SU-DHL-6 (cell line): ENCODE data around the gene ZNF622.

Experiments
- H2AFZ ChIP-seq: fragments of 200-600 bp; sonication (generic); 2 replicates; pipeline ENCODE4 v1.6.1; 2014; ENCODE audit warnings: low read depth, mild to moderate bottlenecking, moderate library complexity, mixed read lengths, antibody characterized with exemption, low read length; ENCODE audit not compliant: severe bottlenecking
- H3F3A ChIP-seq: fragments of 200-600 bp; shearing (Covaris generic); 2 replicates; pipeline ENCODE4 v1.6.0; 2016; ENCODE audit warnings: antibody characterized with exemption, mild to moderate bottlenecking; ENCODE audit not compliant: insufficient read depth
- H3K27ac ChIP-seq: fragments of 200-600 bp; sonication (generic); 2 replicates; pipeline ENCODE4 v1.5.1; 2016; ENCODE audit warnings: low read depth, mild to moderate bottlenecking, low read length, moderate library complexity, mixed read lengths
- H3K27me3 ChIP-seq: fragments of 200-600 bp; sonication (generic), shearing (Covaris generic); 2 replicates; pipeline ENCODE4 v1.6.0; 2014; ENCODE audit warnings: mild to moderate bottlenecking, low read length
- H3K36me3 ChIP-seq: fragments of 200-600 bp; sonication (generic); 2 replicates; pipeline ENCODE4 v1.6.1; 2014; ENCODE audit warnings: mild to moderate bottlenecking, low read length, mixed read lengths
- H3K4me2 ChIP-seq: fragments of 300-600, 200-600 bp; shearing (Covaris generic), sonication (generic); 2 replicates; pipeline ENCODE4 v1.6.0; 2014; ENCODE audit warnings: low read length, low read depth, mild to moderate bottlenecking; ENCODE audit not compliant: poor library complexity, severe bottlenecking
- H3K4me3 ChIP-seq: fragments of 200-600 bp; sonication (generic); 2 replicates; pipeline ENCODE4 v1.5.1; 2014; ENCODE audit warnings: antibody characterized with exemption, low read length, mild to moderate bottlenecking, mixed read lengths; ENCODE audit not compliant: insufficient read depth, poor library complexity, severe bottlenecking
- H3K79me2 ChIP-seq: fragments of 200-600 bp; sonication (generic); 2 replicates; pipeline ENCODE4 v1.6.1; 2014; ENCODE audit warnings: mild to moderate bottlenecking, low read length, moderate library complexity; ENCODE audit not compliant: insufficient read depth
- H3K9ac ChIP-seq: fragments of 200-600 bp; sonication (generic); 2 replicates; pipeline ENCODE4 v1.7.0; 2014; ENCODE audit warnings: mild to moderate bottlenecking, low read length
- H3K9me2 ChIP-seq: fragments of 200-600 bp; sonication (generic); replicated peaks from 2 replicates; pipeline ENCODE4 v1.6.1; 2014; ENCODE audit warnings: low read length; ENCODE audit not compliant: insufficient read depth
- H3K9me3 ChIP-seq: fragments of 200-600 bp; sonication (generic); 2 replicates; pipeline ENCODE4 v1.6.1; 2014; ENCODE audit warnings: low read length, mixed read lengths; ENCODE audit not compliant: insufficient read depth
- H4K20me1 ChIP-seq: fragments of 200-600 bp; sonication (generic); 2 replicates; pipeline ENCODE4 v1.6.1; 2014; ENCODE audit warnings: low read depth, mild to moderate bottlenecking, antibody characterized with exemption, low read length, moderate library complexity, mixed read lengths
- CTCF ChIP-seq: fragments of 200-600 bp; sonication (generic); IDR thresholded peaks from one replicate; pipeline ENCODE4 v1.5.1; 2017; ENCODE audit warnings: antibody characterized with exemption, mild to moderate bottlenecking, low read length, moderate library complexity; ENCODE audit not compliant: insufficient read depth, poor library complexity, severe bottlenecking
- EZH2phosphoT487 ChIP-seq: fragments of 200-600 bp; sonication (generic), shearing (Covaris generic); conservative IDR thresholded peaks from 2 replicates; pipeline ENCODE4 v1.6.1; 2018; ENCODE audit warnings: mild to moderate bottlenecking, antibody characterized with exemption, low read length, moderate library complexity, mixed read lengths

Gene ZNF622

GRCh38 chr5:16418471-16418922 lies 47.1 kb downstream of the ZNF622 start:
- no peak overlapping the region for H3K4me3 ChIP-seq
- no peaks in the 10 kb centered on the region for H3K36me3 ChIP-seq
- no peaks in the 10 kb centered on the region for H3K79me2 ChIP-seq
- no peak overlapping the region for H3K9ac ChIP-seq
- H3F3A ChIP-seq: no peaks in the 10 kb centered on the region
- no peak overlapping the region for H3K27ac ChIP-seq
- H3K9me2 ChIP-seq: no peaks in the 10 kb centered on the region
- H3K27me3 ChIP-seq: no peaks in the 10 kb centered on the region
- no peak overlapping the region for H3K4me2 ChIP-seq
- no peaks in the 10 kb centered on the region for H3K9me3 ChIP-seq
- no peak overlapping the region for H2AFZ ChIP-seq
- H4K20me1 ChIP-seq: no peaks in the 10 kb centered on the region
- TF ChIP-seq CTCF (no peak), EZH2phosphoT487 (no peak)

GRCh38 chr5:16417398-16418074 lies 48.1 kb downstream of the ZNF622 start:
- no peak overlapping the region for H3K4me2 ChIP-seq
- H3F3A ChIP-seq: no peaks in the 10 kb centered on the region
- no peaks in the 10 kb centered on the region for H3K36me3 ChIP-seq
- H3K9me2 ChIP-seq: no peaks in the 10 kb centered on the region
- H4K20me1 ChIP-seq: no peaks in the 10 kb centered on the region
- no peaks in the 10 kb centered on the region for H3K9me3 ChIP-seq
- no peaks in the 10 kb centered on the region for H3K79me2 ChIP-seq
- H3K27ac ChIP-seq: no peak overlapping the region
- TF ChIP-seq EZH2phosphoT487 (no peak), CTCF (no peak)
- H2AFZ ChIP-seq: no peak overlapping the region
- no peaks in the 10 kb centered on the region for H3K27me3 ChIP-seq
- H3K4me3 ChIP-seq: no peak overlapping the region
- no peak overlapping the region for H3K9ac ChIP-seq

GRCh38 chr5:16414861-16415260 lies 50.7 kb downstream of the ZNF622 start:
- Histone ChIP-seq H3K27me3 (no peaks in the 10 kb centered on the region), H2AFZ (no peak overlapping the region), H3K9ac (no peak overlapping the region), H3K9me3 (no peaks in the 10 kb centered on the region), H3K4me2 (no peak overlapping the region), H3K4me3 (no peak overlapping the region), H3K79me2 (no peaks in the 10 kb centered on the region), H3K27ac (no peak overlapping the region), H3K9me2 (no peaks in the 10 kb centered on the region), H3K36me3 (no peaks in the 10 kb centered on the region), H4K20me1 (no peaks in the 10 kb centered on the region), H3F3A (no peaks in the 10 kb centered on the region)
- TF ChIP-seq CTCF (no peak), EZH2phosphoT487 (no peak)
